Fibroblast of upper back skin (primary cell): Measurements from ENCODE around the gene MTR.
A peak's percentile ranks its signal among the peaks of the same experiment; 100 is the strongest.

ENCODE experiments used
- DNase-seq: peaks from one replicate; pipeline ENCODE4 v3.0.0-alpha.2; 2013

The MTR gene

GRCh38 chr1:236779312-236779711 is 15.8 kb upstream of the MTR start:
- DNase-seq, result no peak

DNA sequence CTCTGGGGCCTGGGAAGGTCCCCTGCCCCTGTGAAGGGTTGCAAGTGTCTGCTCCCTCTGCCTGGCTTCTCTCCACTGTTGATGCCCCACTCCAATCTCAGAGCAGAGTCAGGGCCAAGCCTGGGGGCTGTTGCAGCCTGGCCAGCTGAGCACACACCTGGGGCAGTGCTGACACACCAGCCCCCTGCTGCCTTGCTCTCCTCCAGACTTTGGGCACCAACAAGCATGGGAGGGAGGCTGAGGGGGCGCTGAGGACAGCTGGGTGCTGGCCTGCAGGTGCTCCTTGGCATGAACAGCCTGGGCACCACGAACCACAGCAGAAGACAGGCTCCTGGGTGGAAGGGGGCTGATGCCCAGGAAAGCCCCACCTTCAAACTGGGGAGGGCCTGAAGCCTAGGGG is 9.6 kb upstream of the MTR start:
- no peak for DNase-seq

GRCh38 chr1:236786453-236786852 is 8.6 kb upstream of the MTR start:
- no peak for DNase-seq

DNA sequence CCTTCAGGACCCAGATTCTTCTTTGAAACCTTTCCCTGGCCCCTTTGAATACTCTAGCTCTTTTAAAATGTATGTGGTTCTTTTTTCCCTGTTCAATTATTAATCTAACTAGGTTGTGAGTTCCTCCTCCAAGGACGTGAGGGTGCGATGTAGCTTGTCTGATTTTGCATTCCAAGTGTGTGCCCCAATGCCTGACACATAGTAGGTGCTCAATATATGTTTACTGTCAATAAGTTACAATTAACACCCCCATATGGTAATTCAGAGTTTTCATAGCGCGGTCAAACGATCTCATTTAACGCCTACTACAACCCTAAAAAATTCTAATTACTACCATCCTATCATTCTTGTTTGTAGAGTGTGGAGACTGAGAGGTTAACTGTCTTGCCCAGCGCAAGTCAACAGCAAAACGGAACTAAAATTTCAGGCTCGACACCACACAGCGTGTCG is 482 bp upstream of the MTR start:
- no peak for DNase-seq

GRCh38 chr1:236795757-236796667 is 920 bp downstream of the MTR start:
- peak; percentile 37 for DNase-seq

GRCh38 chr1:236799001-236799400 is 3.9 kb downstream of the MTR start:
- no peak for DNase-seq

GRCh38 chr1:236800002-236800620 is 5.0 kb downstream of the MTR start:
- DNase-seq, result peak; percentile 13

DNA sequence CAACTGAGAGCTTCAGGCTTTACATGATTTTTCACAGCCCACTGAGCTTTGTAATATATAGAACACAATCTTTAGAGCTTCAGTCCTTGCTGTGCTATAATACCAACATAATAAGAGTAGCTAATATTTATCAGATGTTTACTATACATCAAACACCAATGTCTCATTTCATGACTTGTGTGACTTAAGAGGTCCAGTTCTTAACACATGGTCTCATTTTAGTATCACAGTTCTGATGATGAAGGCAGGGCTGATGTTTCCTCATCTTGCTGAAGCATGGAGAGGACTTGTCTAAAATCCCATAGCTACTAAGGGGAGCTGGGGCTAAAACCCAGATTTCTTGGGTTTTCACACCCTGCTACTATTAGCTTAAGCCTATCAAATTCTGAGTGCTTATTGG is 5.5 kb downstream of the MTR start:
- no peak for DNase-seq

GRCh38 chr1:236802264-236802663 is 7.2 kb downstream of the MTR start:
- no peak for DNase-seq

DNA sequence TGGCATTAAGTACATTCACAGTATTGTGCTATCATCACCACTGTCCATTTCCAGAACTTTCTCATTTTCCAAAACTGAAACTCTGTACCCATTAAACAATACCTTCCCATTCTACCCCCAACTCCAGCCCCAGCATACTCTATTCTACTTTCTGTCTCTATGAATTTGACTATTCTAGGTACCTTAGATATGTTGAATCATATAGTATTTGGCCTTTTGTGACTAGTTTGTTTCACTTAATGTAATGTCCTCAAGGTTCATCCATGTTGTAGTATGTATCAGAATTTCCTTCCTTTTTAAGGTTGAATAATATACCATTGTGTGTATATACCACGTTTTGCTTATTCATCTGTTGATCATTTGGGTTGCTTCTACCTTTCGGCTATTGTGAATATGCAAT is 11.5 kb downstream of the MTR start:
- DNase-seq, result no peak

DNA sequence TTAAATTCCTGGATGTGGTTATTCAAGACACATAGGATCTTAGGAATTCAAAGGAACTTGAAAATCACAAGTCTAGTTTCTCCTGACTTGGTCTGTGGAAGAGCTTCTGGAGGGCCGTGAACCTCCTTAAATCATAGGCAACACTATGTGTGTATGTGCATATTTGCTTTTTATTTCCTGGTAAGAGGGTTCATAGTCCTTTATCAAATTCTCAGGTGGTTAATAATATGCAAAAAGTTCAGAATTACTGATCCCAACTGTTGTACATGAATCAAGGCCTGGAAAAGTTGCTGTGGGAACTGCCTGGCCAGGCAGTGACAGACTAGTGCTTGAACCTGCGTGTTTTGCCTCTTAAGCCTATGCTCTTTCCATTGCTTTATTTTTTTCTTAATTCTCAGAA is 12.9 kb downstream of the MTR start:
- no peak for DNase-seq

- DNase-seq, result peak; percentile 14
These were observed 13.6 kb downstream of the MTR start for GRCh38 chr1:236808564-236809130.

GRCh38 chr1:236809148-236809547 is 14.1 kb downstream of the MTR start:
- no peak for DNase-seq

- no peak for DNase-seq
These were observed 14.9 kb downstream of the MTR start for GRCh38 chr1:236810018-236810417.

GRCh38 chr1:236812334-236813030 is 17.4 kb downstream of the MTR start:
- no peak for DNase-seq

- DNase-seq, result no peak
These were observed 20.8 kb downstream of the MTR start for GRCh38 chr1:236815941-236816340.

GRCh38 chr1:236819856-236820255 is 24.8 kb downstream of the MTR start:
- no peak for DNase-seq

DNA sequence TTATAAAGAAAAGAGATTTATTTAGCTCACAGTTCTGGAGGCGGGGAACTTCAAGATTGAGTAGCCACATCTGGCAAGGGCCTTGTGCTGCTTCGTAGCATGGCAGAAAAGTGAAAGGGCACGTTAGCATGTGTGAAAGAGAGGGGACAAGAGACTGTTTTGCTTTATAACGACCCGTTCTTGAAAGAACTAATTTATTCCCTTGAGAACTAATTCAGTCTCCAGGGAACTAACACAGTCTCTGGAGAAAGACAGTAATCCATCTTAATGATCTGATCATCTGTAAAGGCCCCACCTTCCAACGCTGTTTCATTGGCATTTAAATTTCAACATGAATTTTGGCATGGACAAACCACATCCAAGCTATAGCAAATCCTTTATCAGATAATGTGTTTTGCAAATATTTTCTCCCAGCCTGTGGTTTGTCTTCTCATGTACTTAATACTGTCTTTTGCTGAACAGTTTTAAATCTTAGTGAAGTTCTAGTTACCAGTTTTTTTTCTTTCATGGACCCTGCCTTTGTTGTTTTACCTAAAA is 26.1 kb downstream of the MTR start:
- DNase-seq, result peak; percentile 4

- no peak for DNase-seq
These were observed 28.5 kb downstream of the MTR start for GRCh38 chr1:236823559-236823958.

DNA sequence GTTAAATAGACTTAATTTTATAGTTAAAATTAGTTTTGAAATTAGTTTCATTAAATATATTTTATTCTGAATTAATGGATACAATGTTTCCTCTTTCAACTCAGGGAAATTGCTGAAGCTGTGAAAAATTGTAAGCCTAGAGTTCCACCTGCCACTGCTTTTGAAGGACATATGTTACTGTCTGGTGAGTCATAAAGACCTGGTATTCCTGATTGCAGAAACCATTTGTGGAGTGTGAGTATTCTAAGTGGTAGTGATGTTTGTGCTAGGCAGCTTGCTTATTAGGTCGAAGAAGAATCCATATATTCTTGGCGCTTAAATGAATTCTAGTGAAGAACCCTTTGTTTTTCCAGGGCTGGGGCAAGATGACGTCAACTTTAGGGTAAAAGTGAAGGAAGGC is 34.0 kb downstream of the MTR start:
- DNase-seq, result no peak

DNA sequence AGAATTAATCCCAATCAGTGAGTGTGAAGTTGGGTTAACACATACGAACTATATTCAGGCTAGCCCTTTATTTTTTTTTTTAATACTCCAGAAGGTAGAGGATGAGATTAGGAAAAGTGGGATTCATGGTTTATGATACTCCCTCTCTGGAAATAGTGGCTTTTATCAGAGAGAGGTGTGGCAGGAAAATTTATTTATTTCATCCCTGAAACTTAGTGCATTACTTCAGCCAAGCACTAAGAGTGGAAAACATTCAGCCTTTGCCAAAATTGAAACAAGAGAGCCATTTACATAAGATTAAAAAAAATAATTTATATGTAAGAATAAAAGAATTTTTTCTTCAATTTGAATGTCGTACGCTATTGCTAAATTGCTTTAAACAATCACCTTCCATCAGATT is 35.0 kb downstream of the MTR start:
- DNase-seq, result no peak

DNA sequence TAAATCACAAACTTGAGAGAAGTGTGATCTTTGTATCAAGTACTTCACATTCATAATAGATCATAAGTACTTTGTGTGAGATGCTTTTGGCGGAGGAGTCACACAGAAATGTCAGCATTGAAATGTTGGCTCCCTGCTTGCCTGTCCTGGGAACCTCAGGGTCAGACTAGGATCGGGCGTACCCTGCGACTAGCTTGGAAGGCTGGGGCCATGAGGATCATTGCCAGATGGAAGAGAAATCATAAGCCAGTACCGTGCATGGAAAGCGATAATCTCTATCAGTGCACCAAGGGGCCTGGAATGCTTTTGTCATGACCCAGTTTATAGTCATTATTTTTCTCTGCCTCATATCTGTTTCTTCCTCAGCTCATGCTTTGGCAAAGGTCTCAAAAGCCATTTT is 35.5 kb downstream of the MTR start:
- DNase-seq, result no peak

- no peak for DNase-seq
These were observed 38.5 kb downstream of the MTR start for GRCh38 chr1:236833575-236833974.
